Prostate gland (tissue), 2 donors: ENCODE data around the gene DNAH5.

Experiments used
- CTCF ChIP-seq, 4 experiments: fragments of 200-600 bp in 2 of 4; fragments of 450-650 bp in 2 of 4; sonication (generic) in 2 of 4; IDR thresholded peaks; 1 replicate in 3 of 4; 2 replicates in 1 of 4; pipeline ENCODE4 v1.5.1; 2016 to 2019; ENCODE audit warnings: antibody characterized with exemption in 4 of 4, mild to moderate bottlenecking in 2 of 4, moderate library complexity in 2 of 4
- POLR2A ChIP-seq: fragments of 450-650 bp; IDR thresholded peaks from one replicate; pipeline ENCODE4 v1.6.1; 2016; ENCODE audit warnings: antibody characterized with exemption, mild to moderate bottlenecking

- no peak for TF ChIP-seq CTCF (IDR thresholded peaks at IDR 0.05)
- no peak for TF ChIP-seq POLR2A
Observed at GRCh38 chr5:13913962-13914361, 30.5 kb downstream of the DNAH5 start.
